ENCODE results near the gene LOXL1. TPM values are rescaled to one million over a fixed set of nuclear protein-coding genes. Genes with fewer than 3 reads are reported as not detected.

The LOXL1 gene
- total and polyA plus RNA-seq, 2 of the 4 experiments (the other 2 are of a cell fraction), result 148 to 332 TPM

DNA sequence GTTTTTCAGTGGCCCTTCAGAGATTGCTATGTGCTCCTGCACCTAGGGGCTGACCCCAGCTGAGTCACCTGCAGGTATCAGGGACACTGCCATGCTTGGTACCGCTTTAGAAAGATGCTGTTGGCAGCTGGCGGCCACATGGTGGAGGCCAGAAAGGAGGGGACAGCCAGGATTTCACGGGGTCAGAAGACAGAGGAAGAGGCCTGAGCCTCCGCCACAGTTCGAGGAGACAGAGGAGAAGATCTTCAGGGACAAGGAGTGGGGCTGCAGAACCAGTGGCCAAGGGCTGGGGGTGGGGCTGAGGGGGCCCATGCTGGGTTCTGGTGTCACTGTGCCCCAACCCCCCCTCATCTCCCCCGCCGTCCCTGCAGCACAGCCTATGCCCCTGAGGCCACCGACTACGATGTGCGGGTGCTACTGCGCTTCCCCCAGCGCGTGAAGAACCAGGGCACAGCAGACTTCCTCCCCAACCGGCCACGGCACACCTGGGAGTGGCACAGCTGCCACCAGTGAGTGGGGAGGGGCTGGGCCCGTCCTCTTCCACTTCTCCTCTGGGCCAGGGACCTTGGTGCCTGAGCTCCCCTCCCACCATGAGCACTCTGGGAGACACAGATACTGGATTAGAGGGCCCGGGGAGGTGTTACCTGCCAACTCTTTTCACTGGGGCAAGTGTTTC is 19.9 kb downstream of the LOXL1 start:
- TF ChIP-seq CEBPB (IDR thresholded peaks at IDR 0.05; ENCODE audit: low read depth, low read length), result no peak
- Histone ChIP-seq H4K8ac (ENCODE audit: low read depth in 2 of 2, low read length in 2 of 2) (no peak overlapping the region), H4K20me1 (ENCODE audit: insufficient read depth, low read length) (0 out of 2 replicates have a peak, but pooled peaks cover 2% of the 10 kb centered on the region), H3K9me1 (ENCODE audit: insufficient read depth, low read length) (peaks cover 7% of the 10 kb centered on the region), H2BK15ac (ENCODE audit: low read depth, low read length) (no peak overlapping the region), H2AK9ac (replicated peaks; ENCODE audit: low read depth, low read length, poor library complexity) (no peak overlapping the region), H2AK5ac (ENCODE audit: low read depth, low read length) (no peak overlapping the region), H3K18ac (ENCODE audit: low read depth, low read length) (no peak overlapping the region), H3K9me3 (ENCODE audit: control insufficient read depth, insufficient read depth, low read length) (no peaks in the 10 kb centered on the region), H2BK5ac (ENCODE audit: low read depth, low read length, poor library complexity, severe bottlenecking) (no peak overlapping the region), H3K36me3 (ENCODE audit: control insufficient read depth, insufficient read depth, low read length) (peaks cover 63% of the 10 kb centered on the region), H4K91ac (ENCODE audit: insufficient read depth, low read depth, low read length) (no peak overlapping the region), H3K4me3 (ENCODE audit: insufficient read depth, low read depth, low read length) (no peak overlapping the region), H3K4me1 (ENCODE audit: control insufficient read depth, insufficient read depth, low read length) (peaks cover 13% of the 10 kb centered on the region), H3K27ac (ENCODE audit: insufficient read depth, low read length) (no peak overlapping the region), H3K4me2 (ENCODE audit: low read depth, low read length) (no peak overlapping the region), H2BK120ac (ENCODE audit: low read depth, low read length) (no peak overlapping the region), H3K14ac (replicated peaks; ENCODE audit: low read depth, low read length) (no peak overlapping the region), H4K5ac (ENCODE audit: low read depth, low read length) (no peak overlapping the region), H3K23ac (ENCODE audit: low read depth, low read length) (no peak overlapping the region), H3K4ac (ENCODE audit: low read depth, low read length) (no peak overlapping the region), H3K56ac (ENCODE audit: extremely low read depth, insufficient read depth, low read length) (no peak overlapping the region), H3K9ac (ENCODE audit: low read depth, low read length) (no peak overlapping the region), H2BK20ac (ENCODE audit: low read depth, low read length) (no peak overlapping the region), H3K79me1 (ENCODE audit: low read depth in 1 of 2, low read length in 2 of 2) (peaks cover 20 to 38% of the 10 kb centered on the region in 2 experiments), H3K27me3 (ENCODE audit: control insufficient read depth, insufficient read depth, low read length) (no peaks in the 10 kb centered on the region), H2AFZ (replicated peaks; ENCODE audit: low read length, poor library complexity) (no peak overlapping the region)
- in situ Hi-C loops (cut with MboI; ENCODE audit: low sequenced_read_pairs), result no loop called here
- intact Hi-C loops (cut with micrococcal nuclease), result no loop called here
- no TSS peak for BruUV-seq (replicated peaks)
- ChIA-PET POLR2A (ENCODE audit: unreplicated experiment) (no interaction called here), CTCF (no interaction called here)
- 93% methylated on average over 11 of the region's 17 CpGs; no CpG with 5 or more reads in 1 of the 2 experiments for WGBS, 2 experiments (ENCODE audit: extremely low coverage in 2 of 2, insufficient read length in 1 of 2)
- no peak for ATAC-seq (ENCODE audit: low read depth)
- no peak for DNase-seq
- dilution Hi-C loops (cut with HindIII; ENCODE audit: low sequenced_read_pairs, unreplicated experiment), result no loop called here
